Upper lobe of left lung (tissue), 6 donors: Measurements from ENCODE around the gene LYPD6B. TPM values are rescaled to one million over a fixed set of nuclear protein-coding genes. Genes with fewer than 3 reads are reported as not detected.

Source experiments
- ATAC-seq, 2 donors: fragments of 200-7000 bp; cut with Tn5 transposase; one replicate each; pipeline ENCODE4 v1.9.1; 2022; ENCODE audit warnings: mild to moderate bottlenecking in 2 of 2, moderate library complexity in 2 of 2; ENCODE audit not compliant: low FRiP score in 2 of 2
- DNase-seq, 2 donors: peaks; one replicate each; pipeline ENCODE4 v3.0.0-alpha.2; 2019 to 2020
- H3K27ac ChIP-seq, 4 donors: fragments of 200-600 bp; sonication (generic); one replicate each; pipeline ENCODE4 v1.5.1; 2016 to 2019
- H3K27me3 ChIP-seq, 4 donors: fragments of 200-600 bp; sonication (generic); one replicate each; pipeline ENCODE4 v1.5.1; 2017 to 2019
- H3K36me3 ChIP-seq, 4 donors: fragments of 200-600 bp; sonication (generic); one replicate each; pipeline ENCODE4 v1.5.1; 2016 to 2019
- H3K4me1 ChIP-seq, 4 donors: fragments of 200-600 bp; sonication (generic); one replicate each; pipeline ENCODE4 v1.5.1; 2018 to 2019
- H3K4me3 ChIP-seq, 4 donors: fragments of 200-600 bp; sonication (generic); one replicate each; pipeline ENCODE4 v1.5.1; 2017 to 2019; ENCODE audit warnings: mild to moderate bottlenecking in 2 of 4, moderate library complexity in 1 of 4
- H3K9me3 ChIP-seq, 4 donors: fragments of 200-600 bp; sonication (generic); one replicate each; pipeline ENCODE4 v1.5.1; 2018 to 2019
- EP300 ChIP-seq, 4 donors: sonication (generic); formaldehyde crosslinking; IDR thresholded peaks; one replicate each; pipeline ENCODE4 v1.5.1; 2017; ENCODE audit warnings: antibody characterized with exemption in 4 of 4, control low read depth in 2 of 4
- POLR2A ChIP-seq, 4 donors: fragments of 450-650 bp; IDR thresholded peaks; one replicate each; pipeline ENCODE4 v1.5.1; 2016 to 2017; ENCODE audit warnings: antibody characterized with exemption in 4 of 4, mild to moderate bottlenecking in 2 of 4
- POLR2AphosphoS5 ChIP-seq, 2 donors: sonication (generic); formaldehyde crosslinking; IDR thresholded peaks; one replicate each; pipeline ENCODE4 v1.5.1; 2017; ENCODE audit warnings: antibody characterized with exemption in 2 of 2
- WGBS, 2 donors: methylation state at CpG; one replicate each; pipeline ENCODE4 v1.1.5; 2017 to 2018; 5-methylcytosine and 5-hydroxymethylcytosine counted together
- total RNA-seq, 6 donors: library from RNA; depleted of rRNA in 4 of 6; stranded (reverse); fragments of >200 nt in 4 of 6; gene quantifications; one replicate each; pipeline versions ENCODE4 v1.1.0 to v1.2.1, GENCODE V29; 2016 to 2021
- TF ChIP-seq, protein P1 (sequence below), 6 experiments: fragments of 450-650 bp in 4 of 6; fragments of 200-600 bp in 2 of 6; sonication (generic) in 2 of 6; IDR thresholded peaks; one replicate each; pipeline ENCODE4 v1.5.1; 2016 to 2019; ENCODE audit warnings: antibody characterized with exemption in 6 of 6
- donor health status: DM: no; HTN: no; CAD: no; lungs with moderate emphysema.
- donor health status: DM: no; HTN: yes; CAD: no; lungs with severe emphysema.

LYPD6B gene
- total RNA-seq, 6 donors from 2014 or later, result 0.43 to 6.7 (median 1.1) TPM; not detected in 2

DNA sequence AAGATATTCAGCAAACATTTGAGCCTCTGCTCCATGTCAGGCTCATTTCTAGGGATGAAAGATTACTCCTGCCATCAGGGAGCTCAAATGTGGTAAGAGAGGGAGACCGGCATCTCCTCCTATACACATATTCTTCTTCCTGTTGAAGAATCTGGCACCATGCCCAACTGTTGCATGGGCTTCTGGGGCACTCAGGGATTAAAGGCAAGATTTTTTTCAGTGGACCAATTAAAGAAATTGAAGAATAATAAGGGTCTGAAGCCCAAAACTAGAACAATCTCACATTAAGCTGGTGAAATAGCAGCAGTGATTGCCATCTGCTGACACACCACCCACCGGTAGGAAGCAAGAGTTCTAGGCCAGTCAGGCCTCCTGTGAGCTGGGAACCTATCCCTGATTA, 146.5 kb downstream of the LYPD6B start:
- no peak overlapping the region for H3K4me3 ChIP-seq
- TF ChIP-seq, protein P1, sequence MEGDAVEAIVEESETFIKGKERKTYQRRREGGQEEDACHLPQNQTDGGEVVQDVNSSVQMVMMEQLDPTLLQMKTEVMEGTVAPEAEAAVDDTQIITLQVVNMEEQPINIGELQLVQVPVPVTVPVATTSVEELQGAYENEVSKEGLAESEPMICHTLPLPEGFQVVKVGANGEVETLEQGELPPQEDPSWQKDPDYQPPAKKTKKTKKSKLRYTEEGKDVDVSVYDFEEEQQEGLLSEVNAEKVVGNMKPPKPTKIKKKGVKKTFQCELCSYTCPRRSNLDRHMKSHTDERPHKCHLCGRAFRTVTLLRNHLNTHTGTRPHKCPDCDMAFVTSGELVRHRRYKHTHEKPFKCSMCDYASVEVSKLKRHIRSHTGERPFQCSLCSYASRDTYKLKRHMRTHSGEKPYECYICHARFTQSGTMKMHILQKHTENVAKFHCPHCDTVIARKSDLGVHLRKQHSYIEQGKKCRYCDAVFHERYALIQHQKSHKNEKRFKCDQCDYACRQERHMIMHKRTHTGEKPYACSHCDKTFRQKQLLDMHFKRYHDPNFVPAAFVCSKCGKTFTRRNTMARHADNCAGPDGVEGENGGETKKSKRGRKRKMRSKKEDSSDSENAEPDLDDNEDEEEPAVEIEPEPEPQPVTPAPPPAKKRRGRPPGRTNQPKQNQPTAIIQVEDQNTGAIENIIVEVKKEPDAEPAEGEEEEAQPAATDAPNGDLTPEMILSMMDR (IDR thresholded peaks at IDR 0.05), result no peak
- TF ChIP-seq EP300 (IDR thresholded peaks at IDR 0.05) (no peak), POLR2AphosphoS5 (IDR thresholded peaks at IDR 0.05) (no peak), POLR2A (IDR thresholded peaks at IDR 0.05) (no peak)
- no peak overlapping the region for H3K27ac ChIP-seq
- DNase-seq (no peak), ATAC-seq (no peak)
- peaks cover 0 to 3% (median 0%) of the 10 kb centered on the region in 4 donors for H3K4me1 ChIP-seq
- WGBS, 2 donors, result 81% methylated on average over 2 of the region's 2 CpGs
- no peaks in the 10 kb centered on the region for H3K36me3 ChIP-seq
- no peaks in the 10 kb centered on the region for H3K9me3 ChIP-seq
- no peaks in the 10 kb centered on the region for H3K27me3 ChIP-seq

DNA sequence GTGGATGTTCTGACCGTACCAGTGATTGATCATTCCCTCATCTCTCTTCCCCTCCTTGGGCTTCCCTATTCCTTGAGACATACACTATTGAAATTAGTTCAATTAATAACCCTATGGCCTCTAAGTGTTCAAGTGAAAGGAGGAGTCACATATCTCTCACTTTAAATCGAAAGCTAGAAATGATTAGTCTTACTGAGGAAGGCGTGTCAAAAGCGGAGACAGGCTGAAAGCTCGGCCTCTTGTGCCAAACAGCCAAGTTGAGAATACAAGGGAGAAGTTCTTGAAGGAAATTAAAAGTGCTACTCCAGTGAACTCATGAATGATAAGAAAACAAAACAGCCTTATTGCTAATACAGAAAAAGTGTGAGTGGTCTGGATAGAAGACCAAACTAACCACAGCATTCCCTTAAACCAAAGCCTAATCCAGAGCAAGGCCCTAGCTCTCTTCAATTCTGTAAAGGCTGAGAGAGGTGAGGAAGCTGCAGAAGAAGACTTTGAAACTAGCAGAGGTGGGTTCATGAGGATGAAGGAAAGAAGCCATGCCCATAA, 147.5 kb downstream of the LYPD6B start:
- Histone ChIP-seq H3K27ac (no peak overlapping the region), H3K9me3 (no peaks in the 10 kb centered on the region), H3K27me3 (no peaks in the 10 kb centered on the region), H3K36me3 (no peaks in the 10 kb centered on the region), H3K4me1 (peaks cover 0 to 3% (median 0%) of the 10 kb centered on the region in 4 donors), H3K4me3 (no peak overlapping the region)
- TF ChIP-seq EP300 (IDR thresholded peaks at IDR 0.05) (no peak), POLR2AphosphoS5 (IDR thresholded peaks at IDR 0.05) (no peak), POLR2A (IDR thresholded peaks at IDR 0.05) (no peak)
- TF ChIP-seq, protein P1 (IDR thresholded peaks at IDR 0.05), result no peak
- no peak for DNase-seq
- 62 to 75% methylated on average over 5 of the region's 5 CpGs for WGBS, 2 donors
- ATAC-seq, result no peak

GRCh38 chr2:149187057-149187456, 148.6 kb downstream of the LYPD6B start:
- no peak overlapping the region for H3K4me3 ChIP-seq
- no peaks in the 10 kb centered on the region for H3K9me3 ChIP-seq
- no peak for TF ChIP-seq POLR2AphosphoS5 (IDR thresholded peaks at IDR 0.05)
- TF ChIP-seq EP300 (IDR thresholded peaks at IDR 0.05), result no peak
- H3K27me3 ChIP-seq, result no peaks in the 10 kb centered on the region
- no peaks in the 10 kb centered on the region for H3K36me3 ChIP-seq
- no peak for ATAC-seq
- H3K4me1 ChIP-seq, result peaks cover 0 to 3% (median 0%) of the 10 kb centered on the region in 4 donors
- no peak for DNase-seq
- H3K27ac ChIP-seq, result no peak overlapping the region

DNA sequence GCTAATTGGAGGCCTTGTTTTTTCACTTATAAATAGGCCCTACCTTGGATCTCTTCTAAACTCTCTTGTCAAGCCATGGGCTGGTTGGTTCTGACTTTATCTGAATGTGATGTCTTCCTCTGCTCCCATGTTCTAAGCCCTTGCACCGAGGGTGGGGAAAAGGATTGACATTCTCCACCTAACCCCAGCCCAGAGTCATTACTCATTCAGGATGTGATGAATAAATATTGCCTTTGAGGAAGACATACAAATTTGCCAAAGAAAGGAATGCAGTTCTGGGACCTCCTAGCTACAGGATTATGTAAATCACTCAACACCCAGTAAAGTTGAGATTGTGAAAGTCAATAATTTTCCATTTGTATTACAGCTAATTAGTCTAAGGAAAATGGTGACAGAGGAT, 149.8 kb downstream of the LYPD6B start:
- no peak for DNase-seq
- WGBS, 2 donors, result 44 to 75% methylated on average over 1 of the region's 1 CpG
- no peaks in the 10 kb centered on the region for H3K9me3 ChIP-seq
- no peaks in the 10 kb centered on the region for H3K4me1 ChIP-seq
- no peak overlapping the region for H3K4me3 ChIP-seq
- H3K27me3 ChIP-seq, result no peaks in the 10 kb centered on the region
- H3K27ac ChIP-seq, result no peak overlapping the region
- no peaks in the 10 kb centered on the region for H3K36me3 ChIP-seq
- TF ChIP-seq EP300 (IDR thresholded peaks at IDR 0.05), result no peak
- TF ChIP-seq POLR2A (IDR thresholded peaks at IDR 0.05), result no peak
- TF ChIP-seq POLR2AphosphoS5 (IDR thresholded peaks at IDR 0.05), result no peak
- no peak for ATAC-seq

DNA sequence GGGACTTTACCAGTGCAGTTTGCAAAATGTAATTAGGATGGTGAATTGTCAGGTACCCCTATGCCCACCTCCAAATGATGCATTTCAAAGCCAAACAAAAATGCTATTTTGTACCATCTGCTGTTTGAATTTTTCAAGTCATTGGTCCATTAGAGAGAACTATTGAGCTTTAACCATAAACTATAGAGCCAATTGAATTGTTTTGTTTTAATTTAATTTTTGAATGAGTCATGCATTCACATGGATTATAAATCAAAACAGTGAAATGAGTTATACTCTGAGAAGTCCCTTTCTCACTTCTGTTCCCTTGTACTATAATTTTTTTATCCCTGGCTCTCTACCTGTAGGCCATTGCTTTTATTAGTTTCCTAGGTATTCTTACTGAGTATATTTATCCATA, 151.3 kb downstream of the LYPD6B start:
- no peak overlapping the region for H3K4me3 ChIP-seq
- ATAC-seq, result no peak
- no peak for TF ChIP-seq POLR2AphosphoS5 (IDR thresholded peaks at IDR 0.05)
- TF ChIP-seq EP300 (IDR thresholded peaks at IDR 0.05), result no peak
- no peak for TF ChIP-seq POLR2A (IDR thresholded peaks at IDR 0.05)
- TF ChIP-seq, protein P1 (IDR thresholded peaks at IDR 0.05), result no peak
- H3K4me1 ChIP-seq, result no peaks in the 10 kb centered on the region
- no peaks in the 10 kb centered on the region for H3K9me3 ChIP-seq
- no peak for DNase-seq
- no peaks in the 10 kb centered on the region for H3K36me3 ChIP-seq
- no peak overlapping the region for H3K27ac ChIP-seq
- no peaks in the 10 kb centered on the region for H3K27me3 ChIP-seq

- ATAC-seq (no peak), DNase-seq (no peak)
- H3K27ac ChIP-seq, result no peak overlapping the region
- no peaks in the 10 kb centered on the region for H3K9me3 ChIP-seq
- WGBS, 2 donors, result 82 to 93% methylated on average over 5 of the region's 5 CpGs
- TF ChIP-seq POLR2A (IDR thresholded peaks at IDR 0.05) (no peak), POLR2AphosphoS5 (IDR thresholded peaks at IDR 0.05) (no peak), EP300 (IDR thresholded peaks at IDR 0.05) (no peak)
- TF ChIP-seq, protein P1 (IDR thresholded peaks at IDR 0.05), result no peak
- no peak overlapping the region for H3K4me3 ChIP-seq
- H3K27me3 ChIP-seq, result no peaks in the 10 kb centered on the region
- no peaks in the 10 kb centered on the region for H3K4me1 ChIP-seq
- no peaks in the 10 kb centered on the region for H3K36me3 ChIP-seq
Observed at GRCh38 chr2:149191915-149192314, 153.4 kb downstream of the LYPD6B start.
